ENCODE results near the gene POLN. TPM values are rescaled to one million over a fixed set of nuclear protein-coding genes. Genes with fewer than 3 reads are reported as not detected.

The POLN gene
- total RNA-seq, 2 donors from 2014 or later, result 1.6 to 2.8 TPM

GRCh38 chr4:2174061-2174460 is 67.9 kb downstream of the POLN start:
- DNase-seq, result no peak
- H3K27ac ChIP-seq, result no peak overlapping the region

GRCh38 chr4:2172627-2173231 is 69.2 kb downstream of the POLN start:
- no peak for TF ChIP-seq CTCF (IDR thresholded peaks at IDR 0.05)
- no peaks in the 10 kb centered on the region for H3K4me1 ChIP-seq
- H3K4me3 ChIP-seq, result no peak overlapping the region
- H3K27ac ChIP-seq, result no peak overlapping the region
- no peaks in the 10 kb centered on the region for H3K27me3 ChIP-seq
- no peak for DNase-seq
- intact Hi-C loops (cut with DNase I), result no loop called here
- no peak overlapping the region for H3K9ac ChIP-seq (ENCODE audit: low read depth in 2 of 2, low read length in 2 of 2)
- no peaks in the 10 kb centered on the region for H3K36me3 ChIP-seq
- no peaks in the 10 kb centered on the region for H3K9me3 ChIP-seq

More at GRCh38 chr4:2174061-2174460, 67.9 kb downstream of the POLN start:
- Histone ChIP-seq H3K9me3 (no peaks in the 10 kb centered on the region), H3K9ac (ENCODE audit: low read depth in 2 of 2, low read length in 2 of 2) (no peak overlapping the region), H3K4me3 (no peak overlapping the region), H3K27me3 (no peaks in the 10 kb centered on the region), H3K36me3 (no peaks in the 10 kb centered on the region), H3K4me1 (no peaks in the 10 kb centered on the region)
- intact Hi-C loops (cut with DNase I), result no loop called here
- no peak for TF ChIP-seq CTCF (IDR thresholded peaks at IDR 0.05)

- intact Hi-C loops (cut with DNase I), result no loop called here
- no peak for DNase-seq
- no peaks in the 10 kb centered on the region for H3K4me1 ChIP-seq
- H3K27ac ChIP-seq, result no peak overlapping the region
- H3K4me3 ChIP-seq, result no peak overlapping the region
- no peak for TF ChIP-seq CTCF (IDR thresholded peaks at IDR 0.05)
- H3K9ac ChIP-seq (ENCODE audit: low read depth in 2 of 2, low read length in 2 of 2), result no peak overlapping the region
- H3K36me3 ChIP-seq, result no peaks in the 10 kb centered on the region
- no peaks in the 10 kb centered on the region for H3K9me3 ChIP-seq
- H3K27me3 ChIP-seq, result no peaks in the 10 kb centered on the region
Measured at GRCh38 chr4:2172161-2172560, 69.8 kb downstream of the POLN start.

- H3K27ac ChIP-seq, result no peak overlapping the region
- H3K4me3 ChIP-seq, result no peak overlapping the region
- no peaks in the 10 kb centered on the region for H3K27me3 ChIP-seq
- no peaks in the 10 kb centered on the region for H3K4me1 ChIP-seq
- H3K9me3 ChIP-seq, result no peaks in the 10 kb centered on the region
- intact Hi-C loops (cut with DNase I), result no loop called here
- no peaks in the 10 kb centered on the region for H3K36me3 ChIP-seq
- TF ChIP-seq CTCF (IDR thresholded peaks at IDR 0.05), result no peak
- H3K9ac ChIP-seq (ENCODE audit: low read depth in 2 of 2, low read length in 2 of 2), result no peak overlapping the region
- no peak for DNase-seq
Measured at GRCh38 chr4:2168469-2169319, 73.2 kb downstream of the POLN start.

- H3K27me3 ChIP-seq, result no peaks in the 10 kb centered on the region
- no peaks in the 10 kb centered on the region for H3K4me1 ChIP-seq
- H3K9me3 ChIP-seq, result no peaks in the 10 kb centered on the region
- H3K36me3 ChIP-seq, result no peaks in the 10 kb centered on the region
- H3K4me3 ChIP-seq, result no peak overlapping the region
- intact Hi-C loops (cut with DNase I), result no loop called here
- no peak overlapping the region for H3K9ac ChIP-seq (ENCODE audit: low read depth in 2 of 2, low read length in 2 of 2)
- H3K27ac ChIP-seq, result no peak overlapping the region
- no peak for TF ChIP-seq CTCF (IDR thresholded peaks at IDR 0.05)
- no peak for DNase-seq
Measured at GRCh38 chr4:2166253-2166652, 75.7 kb downstream of the POLN start.
